HEK293T (cell line): ENCODE measurements around the gene PRXL2A.

Experiments
- ELF4 ChIP-seq: fragments of 450-650 bp; IDR thresholded peaks from 2 replicates; pipeline ENCODE4 v1.6.1; 2017; ENCODE audit warnings: antibody characterized with exemption
- FOXA1 ChIP-seq: fragments of 450-650 bp; IDR thresholded peaks from 2 replicates; pipeline ENCODE4 v1.6.1; 2016; ENCODE audit warnings: mild to moderate bottlenecking
- FOXK2 ChIP-seq: fragments of 450-650 bp; IDR thresholded peaks from 2 replicates; pipeline ENCODE4 v1.6.1; 2016; ENCODE audit warnings: mild to moderate bottlenecking
- FOXM1 ChIP-seq: fragments of 450-650 bp; IDR thresholded peaks from 2 replicates; pipeline ENCODE4 v1.6.1; 2017; ENCODE audit warnings: mild to moderate bottlenecking, borderline replicate concordance
- NFRKB ChIP-seq: fragments of 450-650 bp; IDR thresholded peaks from 2 replicates; pipeline ENCODE4 v1.6.1; 2016; ENCODE audit warnings: mild to moderate bottlenecking, moderate library complexity
- SP1 ChIP-seq: fragments of 450-650 bp; IDR thresholded peaks from 2 replicates; pipeline ENCODE4 v1.6.1; 2017
- SUZ12 ChIP-seq: fragments of 450-650 bp; IDR thresholded peaks from 2 replicates; pipeline ENCODE4 v1.6.1; 2016; ENCODE audit warnings: mild to moderate bottlenecking
- TARDBP ChIP-seq: fragments of 450-650 bp; IDR thresholded peaks from 2 replicates; pipeline ENCODE4 v1.6.1; 2016
- TF ChIP-seq, protein P1 (sequence below): fragments of 450-650 bp; IDR thresholded peaks from 2 replicates; pipeline ENCODE4 v1.6.1; 2016

GRCh38 chr10:80464557-80465450 lies 56.5 kb downstream of the PRXL2A start:
- no peak for TF ChIP-seq FOXA1
- no peak for TF ChIP-seq SP1
- TF ChIP-seq, protein P1, sequence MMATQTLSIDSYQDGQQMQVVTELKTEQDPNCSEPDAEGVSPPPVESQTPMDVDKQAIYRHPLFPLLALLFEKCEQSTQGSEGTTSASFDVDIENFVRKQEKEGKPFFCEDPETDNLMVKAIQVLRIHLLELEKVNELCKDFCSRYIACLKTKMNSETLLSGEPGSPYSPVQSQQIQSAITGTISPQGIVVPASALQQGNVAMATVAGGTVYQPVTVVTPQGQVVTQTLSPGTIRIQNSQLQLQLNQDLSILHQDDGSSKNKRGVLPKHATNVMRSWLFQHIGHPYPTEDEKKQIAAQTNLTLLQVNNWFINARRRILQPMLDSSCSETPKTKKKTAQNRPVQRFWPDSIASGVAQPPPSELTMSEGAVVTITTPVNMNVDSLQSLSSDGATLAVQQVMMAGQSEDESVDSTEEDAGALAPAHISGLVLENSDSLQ, result no peak
- TF ChIP-seq SUZ12, result no peak
- TF ChIP-seq FOXM1, result no peak
- no peak for TF ChIP-seq NFRKB
- no peak for TF ChIP-seq ELF4
- TF ChIP-seq TARDBP, result no peak
- no peak for TF ChIP-seq FOXK2
